Astrocyte (in vitro differentiated cells and primary cell): ENCODE data around the gene NTSR1.

ENCODE experiments used
- CTCF ChIP-seq: IDR thresholded peaks from 2 replicates; pipeline ENCODE4 v1.5.1; 2011; ENCODE audit warnings: low read depth, mild to moderate bottlenecking, inconsistent platforms, low read length, moderate library complexity; ENCODE audit not compliant: insufficient read depth
- EZH2 ChIP-seq: IDR thresholded peaks from 2 replicates; pipeline ENCODE4 v1.6.1; 2012; ENCODE audit warnings: mild to moderate bottlenecking, low read length, inconsistent platforms; ENCODE audit not compliant: insufficient read depth

- TF ChIP-seq CTCF (no peak), EZH2 (no peak)
Observed at GRCh38 chr20:62796699-62797491, 88.3 kb downstream of the NTSR1 start.
